Vagina (tissue), 2 donors: ENCODE data around the gene PIAS1. TPM values are rescaled to one million over a fixed set of nuclear protein-coding genes. Genes with fewer than 3 reads are reported as not detected.

Experiments used
- DNase-seq, 2 donors: peaks; one replicate each; pipeline ENCODE4 v3.0.0-alpha.2; 2017; ENCODE audit errors: extremely low spot score in 2 of 2
- H3K27ac ChIP-seq: fragments of 200-600 bp; sonication (generic); one replicate; pipeline ENCODE4 v1.5.1; 2019
- H3K27me3 ChIP-seq: fragments of 200-600 bp; sonication (generic); one replicate; pipeline ENCODE4 v1.5.1; 2019
- H3K36me3 ChIP-seq, 2 donors: fragments of 200-600 bp; sonication (generic); one replicate each; pipeline ENCODE4 v1.5.1; 2017 to 2019
- H3K4me1 ChIP-seq: fragments of 200-600 bp; sonication (generic); one replicate; pipeline ENCODE4 v1.5.1; 2019
- H3K4me3 ChIP-seq, 2 donors: fragments of 200-600 bp; sonication (generic); 1 replicate in 1 of 2; 2 replicates in 1 of 2; pipeline ENCODE4 v1.5.1; 2016 to 2019
- H3K9me3 ChIP-seq: fragments of 200-600 bp; sonication (generic); one replicate; pipeline ENCODE4 v1.5.1; 2019
- CTCF ChIP-seq, 3 experiments: fragments of 450-650 bp in 2 of 3; fragments of 200-600 bp in 1 of 3; sonication (generic) in 1 of 3; IDR thresholded peaks; one replicate each; pipeline ENCODE4 v1.5.1; 2017 to 2019; ENCODE audit warnings: antibody characterized with exemption in 3 of 3, mild to moderate bottlenecking in 2 of 3, moderate library complexity in 2 of 3
- POLR2A ChIP-seq, 2 donors: fragments of 450-650 bp; IDR thresholded peaks; one replicate each; pipeline ENCODE4 v1.6.1; 2017; ENCODE audit warnings: antibody characterized with exemption in 2 of 2, mild to moderate bottlenecking in 2 of 2, moderate library complexity in 2 of 2
- POLR2AphosphoS5 ChIP-seq, 2 donors: sonication (generic); formaldehyde crosslinking; IDR thresholded peaks; one replicate each; pipeline ENCODE4 v1.9.0; 2017; ENCODE audit warnings: antibody characterized with exemption in 2 of 2, mild to moderate bottlenecking in 2 of 2, low read depth in 1 of 2; ENCODE audit not compliant: insufficient read depth in 1 of 2
- intact Hi-C: fragments of 100-400 bp; cut with DNase I; formaldehyde crosslinking; loops from one replicate; pipeline ENCODE4 v1.15.1; 2023
- total RNA-seq: library from RNA; depleted of rRNA; stranded (reverse); fragments of >200 nt; gene quantifications from one replicate; pipeline ENCODE4 v1.2.3, GENCODE V29; 2016

Gene PIAS1
- total RNA-seq, 1 donor from 2014 or later = 88.1 TPM

- Histone ChIP-seq H3K27ac (peak overlapping the region; percentile 7), H3K4me1 (peaks cover 45% of the 10 kb centered on the region), H3K36me3 (no peaks in the 10 kb centered on the region), H3K4me3 (no peak overlapping the region), H3K9me3 (no peaks in the 10 kb centered on the region), H3K27me3 (no peaks in the 10 kb centered on the region)
- DNase-seq = peak in 1 of 2 donors; percentile 83
- intact Hi-C loops = no loop called here
- no peak for TF ChIP-seq CTCF (IDR thresholded peaks at IDR 0.05)
- TF ChIP-seq POLR2A (IDR thresholded peaks at IDR 0.05) = no peak
- no peak for TF ChIP-seq POLR2AphosphoS5 (IDR thresholded peaks at IDR 0.05; ENCODE audit: insufficient read depth in 1 of 2, low read depth in 1 of 2)
Observed at GRCh38 chr15:68206711-68207151, 152.6 kb downstream of the PIAS1 start.

GRCh38 chr15:68207176-68207935, 153.2 kb downstream of the PIAS1 start:
- no peaks in the 10 kb centered on the region for H3K27me3 ChIP-seq
- H3K9me3 ChIP-seq = no peaks in the 10 kb centered on the region
- intact Hi-C loops = no loop called here
- H3K4me1 ChIP-seq = peaks cover 45% of the 10 kb centered on the region
- TF ChIP-seq POLR2AphosphoS5 (IDR thresholded peaks at IDR 0.05; ENCODE audit: insufficient read depth in 1 of 2, low read depth in 1 of 2) (no peak), POLR2A (IDR thresholded peaks at IDR 0.05) (no peak), CTCF (IDR thresholded peaks at IDR 0.05) (no peak)
- H3K4me3 ChIP-seq = no peak overlapping the region
- H3K36me3 ChIP-seq = no peaks in the 10 kb centered on the region
- H3K27ac ChIP-seq = no peak overlapping the region
- peak in 1 of 2 donors; percentile 78 for DNase-seq

GRCh38 chr15:68208136-68208535, 154.0 kb downstream of the PIAS1 start:
- Histone ChIP-seq H3K4me3 (no peak overlapping the region), H3K27ac (no peak overlapping the region), H3K36me3 (no peaks in the 10 kb centered on the region), H3K9me3 (no peaks in the 10 kb centered on the region), H3K4me1 (peaks cover 45% of the 10 kb centered on the region), H3K27me3 (no peaks in the 10 kb centered on the region)
- TF ChIP-seq POLR2AphosphoS5 (IDR thresholded peaks at IDR 0.05; ENCODE audit: insufficient read depth in 1 of 2, low read depth in 1 of 2) (no peak), POLR2A (IDR thresholded peaks at IDR 0.05) (no peak), CTCF (IDR thresholded peaks at IDR 0.05) (no peak)
- intact Hi-C loops = no loop called here
- no peak for DNase-seq

GRCh38 chr15:68208636-68209240, 154.6 kb downstream of the PIAS1 start:
- Histone ChIP-seq H3K4me1 (peaks cover 41% of the 10 kb centered on the region), H3K36me3 (no peaks in the 10 kb centered on the region), H3K4me3 (no peak overlapping the region), H3K27me3 (no peaks in the 10 kb centered on the region), H3K27ac (no peak overlapping the region), H3K9me3 (no peaks in the 10 kb centered on the region)
- TF ChIP-seq POLR2AphosphoS5 (IDR thresholded peaks at IDR 0.05; ENCODE audit: insufficient read depth in 1 of 2, low read depth in 1 of 2) = no peak
- TF ChIP-seq CTCF (IDR thresholded peaks at IDR 0.05) = no peak
- no peak for TF ChIP-seq POLR2A (IDR thresholded peaks at IDR 0.05)
- DNase-seq = no peak
- intact Hi-C loops = no loop called here

GRCh38 chr15:68209272-68209671, 155.2 kb downstream of the PIAS1 start:
- intact Hi-C loops = no loop called here
- H3K36me3 ChIP-seq = no peaks in the 10 kb centered on the region
- H3K27ac ChIP-seq = no peak overlapping the region
- H3K4me1 ChIP-seq = peaks cover 36% of the 10 kb centered on the region
- H3K27me3 ChIP-seq = no peaks in the 10 kb centered on the region
- no peaks in the 10 kb centered on the region for H3K9me3 ChIP-seq
- no peak for DNase-seq
- no peak for TF ChIP-seq POLR2A (IDR thresholded peaks at IDR 0.05)
- H3K4me3 ChIP-seq = no peak overlapping the region
